DMS79 treated with DMSO at 0.1 percent for 48 hours (cell line): ENCODE data around the gene OPRM1.
"Not testable (repeated sequence)": the region's sequence is repeated elsewhere in the genome, so short reads cannot be mapped to it uniquely, and the experiment has no call there.

ENCODE experiments used
- DNase-seq: peaks from one replicate; lab custom pipeline; 2025; lab: John Stamatoyannopoulos, UW

Gene OPRM1

DNA sequence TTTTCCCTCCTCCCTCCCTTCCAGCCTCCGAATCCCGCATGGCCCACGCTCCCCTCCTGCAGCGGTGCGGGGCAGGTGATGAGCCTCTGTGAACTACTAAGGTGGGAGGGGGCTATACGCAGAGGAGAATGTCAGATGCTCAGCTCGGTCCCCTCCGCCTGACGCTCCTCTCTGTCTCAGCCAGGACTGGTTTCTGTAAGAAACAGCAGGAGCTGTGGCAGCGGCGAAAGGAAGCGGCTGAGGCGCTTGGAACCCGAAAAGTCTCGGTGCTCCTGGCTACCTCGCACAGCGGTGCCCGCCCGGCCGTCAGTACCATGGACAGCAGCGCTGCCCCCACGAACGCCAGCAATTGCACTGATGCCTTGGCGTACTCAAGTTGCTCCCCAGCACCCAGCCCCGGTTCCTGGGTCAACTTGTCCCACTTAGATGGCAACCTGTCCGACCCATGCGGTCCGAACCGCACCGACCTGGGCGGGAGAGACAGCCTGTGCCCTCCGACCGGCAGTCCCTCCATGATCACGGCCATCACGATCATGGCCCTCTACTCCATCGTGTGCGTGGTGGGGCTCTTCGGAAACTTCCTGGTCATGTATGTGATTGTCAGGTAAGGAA is at the start of gene OPRM1:
Gene OPRM1, plus strand, starts transcription at position 10 of the 612 bp plus-strand sequence. Its CDS starts 305 bp downstream, at position 315.
- DNase-seq, result no peak

DNA sequence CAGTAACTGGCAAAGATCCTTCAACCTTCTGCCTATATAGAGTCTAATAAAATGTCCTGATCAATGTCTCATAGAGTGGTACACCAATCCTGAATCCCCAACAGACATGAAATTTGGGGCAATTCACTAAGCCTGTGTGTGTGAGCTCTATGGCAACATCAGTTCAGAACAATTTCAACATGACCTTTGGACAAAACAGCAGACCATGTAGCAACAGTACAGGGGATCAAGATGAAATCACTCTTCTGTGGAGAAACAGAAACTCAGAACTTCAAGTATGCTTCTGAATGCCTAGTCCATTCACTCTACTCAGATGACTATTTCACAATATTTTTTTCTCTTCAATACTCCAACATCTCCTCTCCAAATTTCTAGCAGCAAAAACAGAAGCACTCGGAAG is 49.1 kb upstream of the OPRM1 start:
- no peak for DNase-seq

DNA sequence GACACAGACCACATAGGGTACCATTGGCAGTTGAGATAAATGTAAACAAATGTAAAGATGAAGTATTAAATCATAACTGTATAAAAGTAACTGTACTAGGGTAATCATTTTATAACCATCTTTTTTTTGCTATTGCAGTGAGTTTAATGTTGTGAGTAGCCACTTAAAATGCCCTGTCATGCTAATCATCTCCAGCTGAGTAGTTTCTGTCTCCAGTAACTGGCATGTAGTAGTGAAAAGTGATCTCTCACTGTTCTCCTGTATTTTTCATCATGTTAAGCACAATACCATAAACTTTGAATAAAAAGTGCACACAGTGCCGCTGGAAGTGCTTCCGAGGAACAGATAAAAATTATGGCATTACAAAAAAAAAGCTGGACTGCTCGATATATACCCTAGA is 45.0 kb upstream of the OPRM1 start:
- no peak for DNase-seq

DNA sequence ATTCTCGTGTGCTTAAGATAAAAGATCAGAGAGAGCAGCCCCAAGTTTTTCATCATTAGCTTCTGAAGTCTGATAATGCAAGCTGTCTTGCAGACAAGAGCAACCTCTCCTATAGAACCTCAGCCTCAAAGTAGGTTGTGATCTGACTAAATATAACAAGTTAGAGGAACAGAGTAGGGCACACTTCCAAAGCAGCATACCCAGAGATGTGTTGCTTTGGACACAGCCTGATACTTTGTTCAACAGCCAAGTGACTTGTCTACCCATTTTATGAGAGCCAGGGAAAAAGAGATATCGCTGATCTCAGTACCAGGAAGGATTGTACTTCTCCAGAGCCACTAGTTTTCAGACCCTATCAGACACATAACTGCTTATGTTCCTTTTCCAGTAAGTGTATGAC is 44.2 kb upstream of the OPRM1 start:
- no peak for DNase-seq

- no peak for DNase-seq
These were observed 41.8 kb upstream of the OPRM1 start for GRCh38 chr6:153997221-153997620.

- no peak for DNase-seq
These were observed 37.4 kb upstream of the OPRM1 start for GRCh38 chr6:154001494-154002285.

- no peak for DNase-seq
These were observed 36.1 kb upstream of the OPRM1 start for GRCh38 chr6:154002894-154003293.

- no peak for DNase-seq
These were observed 28.7 kb upstream of the OPRM1 start for GRCh38 chr6:154010371-154010770.

- DNase-seq, result no peak
These were observed 26.2 kb upstream of the OPRM1 start for GRCh38 chr6:154012852-154013251.

DNA sequence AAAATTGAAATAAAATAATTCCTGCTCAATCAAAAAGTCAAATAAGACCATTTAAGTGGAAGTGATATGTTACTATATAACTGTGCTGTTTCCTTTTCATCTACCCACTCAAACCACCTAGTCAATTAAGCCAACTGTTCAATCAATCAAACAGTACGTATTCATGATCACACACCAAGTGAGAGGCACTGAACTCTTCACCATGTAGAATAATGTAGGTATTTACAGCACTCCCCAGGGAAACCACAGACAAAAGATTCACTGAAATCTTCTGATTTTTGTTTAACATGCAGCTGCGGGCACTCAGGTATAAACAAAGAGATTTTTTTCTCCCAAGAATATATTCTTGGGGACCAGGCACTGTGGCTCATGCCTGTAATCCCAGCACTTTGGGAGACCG is 21.3 kb upstream of the OPRM1 start:
- DNase-seq, result no peak

DNA sequence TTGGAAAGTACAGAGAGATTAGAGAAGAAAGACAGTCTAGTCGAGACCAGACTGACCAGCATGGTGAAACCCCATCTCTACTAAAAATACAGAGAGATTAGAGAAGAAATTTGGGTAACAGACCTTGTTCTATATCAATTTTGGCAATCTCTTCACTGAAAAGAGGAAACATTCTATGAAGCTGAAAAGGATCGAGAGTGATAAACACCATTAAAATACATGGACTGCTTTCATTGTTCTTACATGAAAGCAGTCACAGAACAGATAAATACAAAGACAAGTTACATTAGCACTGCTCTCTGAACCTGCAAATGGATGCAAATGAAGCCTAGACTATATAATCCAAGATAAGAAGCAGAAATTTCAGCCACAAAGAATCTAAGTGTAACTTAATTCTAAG is 8.4 kb upstream of the OPRM1 start:
- DNase-seq, result no peak

DNA sequence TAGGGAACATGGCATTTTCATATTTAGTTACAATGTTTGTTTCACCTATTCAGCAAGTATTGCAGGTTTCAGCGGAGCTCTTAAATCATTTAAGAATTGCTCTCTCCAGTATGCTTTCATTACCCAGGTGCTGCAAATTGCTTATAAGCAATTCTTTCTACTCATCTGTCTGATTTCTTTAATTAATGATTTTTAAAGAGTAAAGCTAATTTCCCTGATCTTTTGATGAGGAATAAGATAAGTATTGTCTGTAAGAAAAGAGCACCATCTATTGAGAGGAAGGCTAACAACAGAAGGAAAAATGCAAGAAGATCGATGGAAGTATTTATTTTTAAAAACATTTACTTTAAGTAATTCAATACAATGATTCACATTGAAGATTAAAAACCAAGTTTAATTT is 2.0 kb downstream of the OPRM1 start:
- DNase-seq, result no peak

DNA sequence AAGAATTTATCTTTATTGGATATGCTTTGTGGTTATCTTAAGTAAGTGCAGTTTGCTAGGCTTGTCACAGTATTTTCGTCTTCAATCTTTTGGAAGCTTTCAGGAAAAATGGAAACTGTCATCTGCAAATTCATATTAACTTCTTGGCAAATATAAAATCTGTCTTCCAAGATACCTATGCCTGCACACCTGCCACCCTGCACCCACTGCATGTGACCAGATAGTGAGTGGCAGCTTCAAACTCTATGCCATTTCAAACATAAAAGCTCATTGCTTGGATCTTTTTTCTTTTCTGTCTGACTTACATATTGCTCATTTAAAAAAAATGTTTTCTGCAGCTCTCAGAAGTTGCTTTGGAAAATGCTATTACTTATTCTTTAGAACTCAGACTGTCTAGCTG is 14.1 kb downstream of the OPRM1 start:
- DNase-seq, result no peak

DNA sequence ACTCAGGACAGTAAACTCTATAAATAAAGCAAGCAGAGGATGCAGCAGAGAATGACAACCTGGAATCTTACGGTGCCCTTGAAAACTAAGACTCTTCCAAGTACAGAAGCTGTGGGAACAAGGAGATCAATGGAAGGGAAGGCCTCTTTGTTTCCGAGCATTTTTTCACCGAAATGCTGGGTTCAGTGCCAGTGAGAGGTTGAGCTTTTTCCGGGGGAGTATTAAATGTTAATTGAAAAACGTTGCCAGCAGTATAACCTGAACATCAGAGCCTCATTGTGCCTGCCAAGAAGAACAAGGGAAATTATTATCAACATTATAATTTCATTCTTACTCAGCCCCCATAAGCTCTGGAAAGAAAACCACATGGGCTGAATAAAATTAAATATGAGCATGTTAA is 17.5 kb downstream of the OPRM1 start:
- DNase-seq, result no peak

GRCh38 chr6:154057098-154057497 is 18.1 kb downstream of the OPRM1 start:
- no peak for DNase-seq

DNA sequence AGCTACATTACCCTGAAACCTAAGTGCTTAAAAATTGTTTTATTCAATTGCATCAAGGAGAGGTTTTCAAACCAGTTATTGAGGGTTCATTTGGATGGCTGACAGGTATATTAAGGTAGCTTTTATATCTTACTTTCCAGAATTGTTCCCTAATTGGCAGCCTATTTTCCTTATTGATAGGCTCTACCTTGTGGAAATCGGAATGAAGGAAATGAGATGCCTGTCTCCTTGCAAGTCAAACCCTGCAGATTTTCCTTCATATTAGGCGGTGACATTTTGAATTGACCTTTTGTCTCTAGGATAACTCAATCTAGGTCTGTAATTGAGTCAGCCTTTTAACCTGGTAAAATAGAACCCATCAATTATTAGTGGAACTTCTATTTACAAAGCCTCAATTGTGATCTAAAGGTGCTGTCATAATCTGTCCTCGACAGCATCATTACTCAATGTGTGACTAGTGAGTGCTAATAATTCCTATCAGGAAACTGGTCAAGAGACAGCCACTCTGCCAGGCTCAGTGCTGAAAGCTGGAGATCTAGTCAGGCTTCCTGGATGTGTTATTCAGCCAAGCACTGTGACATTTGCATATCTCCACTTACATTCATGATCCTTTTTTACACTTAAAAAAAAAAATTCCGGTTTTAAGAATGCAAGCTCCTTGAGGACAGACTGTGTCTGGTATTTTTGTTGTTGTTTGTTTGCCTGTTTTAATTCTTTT is 20.1 kb downstream of the OPRM1 start:
- DNase-seq, result no peak

DNA sequence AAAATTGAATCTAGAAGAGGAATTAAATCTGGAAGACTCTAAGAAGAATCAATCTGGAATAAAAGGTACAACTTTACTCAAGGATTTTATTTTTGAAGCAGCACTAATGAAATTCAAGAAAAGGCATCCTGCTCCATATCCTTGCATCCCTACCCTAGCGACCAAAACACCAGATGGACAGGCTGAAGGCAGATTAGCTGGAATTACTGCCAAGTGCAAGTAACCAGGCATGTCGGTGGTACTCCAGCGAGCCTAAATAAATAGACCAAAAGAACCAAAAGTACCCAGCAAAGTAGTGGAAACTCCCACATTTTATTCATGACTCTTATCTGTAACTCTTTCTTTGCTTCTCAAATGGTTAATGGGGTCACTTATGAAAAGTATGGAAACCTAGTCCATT is 21.0 kb downstream of the OPRM1 start:
- DNase-seq, result no peak

DNA sequence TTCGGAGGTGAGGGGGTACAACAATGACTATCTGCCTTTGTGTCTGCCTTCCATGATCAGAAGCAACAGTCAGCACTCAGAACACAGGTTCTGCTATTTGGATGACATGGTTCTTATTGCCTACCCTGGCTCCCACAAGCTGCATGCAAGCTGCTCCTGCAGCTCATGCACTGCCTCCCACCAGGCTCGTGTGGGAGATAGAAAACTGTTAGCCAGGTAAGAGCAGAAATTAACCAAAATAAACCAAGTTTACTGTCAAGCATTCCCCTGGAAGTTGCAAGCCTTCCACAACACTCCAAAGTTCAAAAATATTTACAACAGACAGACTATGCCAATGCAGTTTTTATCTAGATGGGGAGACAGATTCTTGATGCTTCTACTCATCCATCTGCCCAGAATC is 31.0 kb downstream of the OPRM1 start:
- DNase-seq, result no peak

DNA sequence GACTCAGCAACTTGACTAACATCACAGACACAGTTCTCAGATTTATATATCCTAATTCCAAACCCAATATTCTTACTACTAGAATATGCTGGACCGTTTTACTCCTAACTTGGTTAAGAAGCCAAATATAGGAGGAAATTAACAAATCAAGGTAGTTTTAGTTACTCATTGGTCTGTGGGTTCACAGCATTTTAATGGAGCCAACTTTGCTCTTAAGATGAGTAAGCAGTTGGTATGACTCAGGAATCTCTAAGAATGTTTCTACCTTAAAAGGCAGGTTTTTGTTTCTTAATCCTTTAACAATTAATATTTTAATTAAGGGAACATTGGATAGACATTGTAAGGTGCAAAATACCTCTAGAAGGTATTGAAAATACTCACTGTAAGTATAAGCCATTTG is 31.6 kb downstream of the OPRM1 start:
- DNase-seq, result no peak

DNA sequence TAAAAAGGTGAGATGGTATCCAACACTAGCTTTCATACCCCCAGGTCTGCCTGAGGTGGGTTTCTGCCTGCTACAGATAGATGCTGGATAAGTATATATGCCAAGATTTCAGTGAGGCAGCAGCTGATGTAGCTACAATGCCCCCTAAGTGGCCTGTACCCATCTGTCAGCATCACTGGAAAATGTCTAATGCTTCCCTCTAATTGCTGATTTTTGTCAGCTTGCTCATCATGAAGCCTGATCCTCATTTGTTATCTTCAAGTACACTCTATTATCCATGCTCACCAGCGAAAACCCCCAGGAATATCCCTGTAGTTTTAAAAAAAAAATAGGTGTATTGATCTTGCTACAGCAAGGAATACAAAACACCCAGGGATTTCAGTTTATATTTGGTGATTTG is 32.2 kb downstream of the OPRM1 start:
- no peak for DNase-seq

DNA sequence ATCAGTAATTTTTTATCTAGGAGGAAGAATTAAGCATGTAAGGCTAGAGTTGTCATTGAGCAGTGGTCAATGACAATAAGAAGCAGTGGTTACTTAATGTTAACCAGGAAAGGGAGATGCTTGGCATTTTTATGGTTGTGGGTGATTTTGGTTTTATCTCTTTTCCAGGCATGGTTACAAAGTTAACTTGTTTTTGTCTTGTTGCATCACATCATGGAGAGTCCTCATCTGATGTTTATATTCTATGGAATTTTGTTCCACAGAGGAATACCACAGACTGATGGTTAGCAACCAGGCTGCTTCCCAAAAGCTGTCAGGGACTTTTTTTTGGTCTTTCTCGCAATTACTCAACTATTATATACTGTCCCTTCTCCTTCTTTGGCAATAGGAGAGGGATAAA is 32.7 kb downstream of the OPRM1 start:
- DNase-seq, result no peak

DNA sequence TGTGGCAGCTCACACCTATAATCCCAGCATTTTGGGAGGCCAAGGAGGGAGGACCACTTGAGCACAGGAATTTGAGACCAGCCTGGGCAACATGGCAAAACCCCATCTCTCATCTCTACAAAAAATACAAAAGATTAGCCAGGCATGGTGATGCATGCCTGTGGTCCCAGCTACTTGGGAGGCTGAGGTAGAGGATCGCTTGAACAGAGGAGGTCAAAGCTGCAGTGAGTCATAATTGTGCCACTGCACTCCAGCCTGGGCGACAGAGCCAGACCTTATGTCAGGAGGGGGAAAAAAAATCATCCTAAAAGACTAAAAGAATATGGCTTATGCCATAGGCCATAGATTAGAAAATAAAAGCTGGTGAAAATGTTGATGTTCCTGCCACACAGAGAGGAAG is 39.6 kb downstream of the OPRM1 start:
- DNase-seq, result not testable (repeated sequence)

- DNase-seq, result no peak
These were observed 41.6 kb downstream of the OPRM1 start for GRCh38 chr6:154080461-154081189.
